DOHH2 (cell line): ENCODE results near the gene C20orf173.

Experiments used
- CTCF ChIP-seq: fragments of 200-600 bp; sonication (generic); IDR thresholded peaks from one replicate; pipeline ENCODE4 v1.5.1; 2014; ENCODE audit warnings: antibody characterized with exemption, mild to moderate bottlenecking, low read depth, low read length; ENCODE audit not compliant: poor library complexity, severe bottlenecking
- EZH2phosphoT487 ChIP-seq: fragments of 200-600 bp; sonication (generic); IDR thresholded peaks from 2 replicates; pipeline ENCODE4 v1.6.1; 2017; ENCODE audit warnings: borderline replicate concordance, mild to moderate bottlenecking, antibody characterized with exemption, low read length, moderate library complexity, mixed read lengths

DNA sequence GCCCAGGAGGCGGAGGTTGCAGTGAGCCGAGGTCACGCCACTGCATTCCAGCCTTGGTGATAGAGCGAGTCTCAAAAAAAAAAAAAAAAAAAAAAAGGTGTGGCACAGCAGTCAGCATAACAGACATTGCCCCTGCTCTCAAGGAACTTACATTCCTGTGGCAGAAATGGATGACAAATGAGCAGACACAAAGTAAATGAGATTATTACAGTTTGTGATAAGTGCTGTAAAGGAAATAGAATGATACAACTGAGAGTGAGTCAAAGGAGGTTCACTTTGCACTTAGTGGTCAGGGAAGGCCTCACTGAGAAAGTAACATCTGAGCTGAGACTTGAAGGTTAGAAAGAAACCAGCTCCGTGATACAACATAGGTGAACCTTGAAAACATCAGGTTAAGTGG lies 37.6 kb downstream of the C20orf173 start:
- no peak for TF ChIP-seq CTCF
- TF ChIP-seq EZH2phosphoT487: no peak
